H9 (cell line): ENCODE measurements around the gene MS4A14. TPM values are rescaled to one million over a fixed set of nuclear protein-coding genes. Genes with fewer than 3 reads are reported as not detected.

Source experiments
- DNase-seq: peaks from one replicate; pipeline ENCODE4 v3.0.0-alpha.2; 2017
- H2AFZ ChIP-seq: one replicate; pipeline ENCODE4 v1.6.1; 2013; ENCODE audit warnings: mild to moderate bottlenecking, low read length, control low read depth, moderate library complexity
- H2AK5ac ChIP-seq: 2 replicates; pipeline ENCODE4 v1.6.1; 2013; ENCODE audit warnings: low read length, control low read depth, mixed read lengths; ENCODE audit not compliant: insufficient read length
- H2BK120ac ChIP-seq: one replicate; pipeline ENCODE4 v1.6.1; 2013; ENCODE audit warnings: low read depth, mild to moderate bottlenecking, low read length, control low read depth, inconsistent platforms; ENCODE audit not compliant: poor library complexity, severe bottlenecking
- H2BK12ac ChIP-seq: 2 replicates; pipeline ENCODE4 v1.6.1; 2013; ENCODE audit warnings: low read length, control low read depth, mixed read lengths, low read depth; ENCODE audit not compliant: insufficient read length
- H2BK15ac ChIP-seq: 2 replicates; pipeline ENCODE4 v1.6.1; 2013; ENCODE audit warnings: low read depth, low read length, control low read depth
- H2BK20ac ChIP-seq: one replicate; pipeline ENCODE4 v1.6.1; 2013; ENCODE audit warnings: low read depth, mild to moderate bottlenecking, low read length, control low read depth, inconsistent platforms; ENCODE audit not compliant: poor library complexity, severe bottlenecking
- H2BK5ac ChIP-seq: 2 replicates; pipeline ENCODE4 v1.6.1; 2013; ENCODE audit warnings: low read length, control low read depth, mixed read lengths; ENCODE audit not compliant: insufficient read length
- H3K14ac ChIP-seq: 2 replicates; pipeline ENCODE4 v1.6.1; 2013; ENCODE audit warnings: low read length, control low read depth; ENCODE audit not compliant: insufficient read depth
- H3K18ac ChIP-seq: 2 replicates; pipeline ENCODE4 v1.6.1; 2013; ENCODE audit warnings: low read depth, mild to moderate bottlenecking, mixed read lengths, low read length, control low read depth; ENCODE audit not compliant: insufficient read length
- H3K23ac ChIP-seq: 2 replicates; pipeline ENCODE4 v1.6.1; 2013; ENCODE audit warnings: low read length, control low read depth, mixed read lengths, low read depth; ENCODE audit not compliant: insufficient read length
- H3K23me2 ChIP-seq: 2 replicates; pipeline ENCODE4 v1.6.1; 2013; ENCODE audit warnings: low read depth, mild to moderate bottlenecking, mixed read lengths, low read length, control low read depth; ENCODE audit not compliant: insufficient read length, poor library complexity, severe bottlenecking
- H3K27ac ChIP-seq: 2 replicates; pipeline ENCODE4 v1.5.1; 2013; ENCODE audit warnings: low read length, control low read depth, mixed read lengths, low read depth; ENCODE audit not compliant: insufficient read length
- H3K27me3 ChIP-seq: 2 replicates; pipeline ENCODE4 v1.6.1; 2013; ENCODE audit warnings: low read length, control low read depth, inconsistent platforms; ENCODE audit not compliant: insufficient read depth
- H3K4ac ChIP-seq: 2 replicates; pipeline ENCODE4 v1.6.1; 2013; ENCODE audit warnings: low read depth, mild to moderate bottlenecking, control low read depth, inconsistent platforms, low read length, moderate library complexity
- H3K4me1 ChIP-seq: 2 replicates; pipeline ENCODE4 v1.6.1; 2013; ENCODE audit warnings: low read length, control low read depth, inconsistent platforms; ENCODE audit not compliant: insufficient read depth
- H3K4me2 ChIP-seq: 2 replicates; pipeline ENCODE4 v1.6.1; 2013; ENCODE audit warnings: low read length, control low read depth, mixed read lengths; ENCODE audit not compliant: insufficient read length, insufficient read depth
- H3K56ac ChIP-seq: 2 replicates; pipeline ENCODE4 v1.6.1; 2013; ENCODE audit warnings: low read depth, mild to moderate bottlenecking, mixed read lengths, low read length, control low read depth; ENCODE audit not compliant: insufficient read length
- H3K79me1 ChIP-seq: 2 replicates; pipeline ENCODE4 v1.6.1; 2013; ENCODE audit warnings: low read depth, mild to moderate bottlenecking, moderate library complexity, low read length, control low read depth, inconsistent platforms; ENCODE audit not compliant: insufficient read depth, poor library complexity, severe bottlenecking
- H3K79me2 ChIP-seq: 2 replicates; pipeline ENCODE4 v1.6.1; 2013; ENCODE audit warnings: low read length, control low read depth, inconsistent platforms; ENCODE audit not compliant: insufficient read depth
- H3K9ac ChIP-seq: 2 replicates; pipeline ENCODE4 v1.6.1; 2013; ENCODE audit warnings: low read length, control low read depth, mixed read lengths; ENCODE audit not compliant: insufficient read length; ENCODE audit errors: extremely low read depth
- H3K9me3 ChIP-seq: one replicate; pipeline ENCODE4 v1.6.1; 2013; ENCODE audit warnings: low read depth, low read length, inconsistent platforms; ENCODE audit not compliant: control insufficient read depth
- H3T11ph ChIP-seq: one replicate; pipeline ENCODE4 v1.6.1; 2013; ENCODE audit warnings: mild to moderate bottlenecking, low read length, control low read depth, inconsistent platforms
- H4K20me1 ChIP-seq: one replicate; pipeline ENCODE4 v1.6.1; 2013; ENCODE audit not compliant: control insufficient read depth, insufficient read length, insufficient read depth
- H4K5ac ChIP-seq: 2 replicates; pipeline ENCODE4 v1.6.1; 2013; ENCODE audit warnings: low read depth, mild to moderate bottlenecking, mixed read lengths, low read length, control low read depth; ENCODE audit not compliant: insufficient read length
- H4K8ac ChIP-seq: replicated peaks from 2 replicates; pipeline ENCODE4 v1.6.1; 2013; ENCODE audit warnings: low read length, control low read depth, mixed read lengths, low read depth; ENCODE audit not compliant: insufficient read length
- H4K91ac ChIP-seq: 2 replicates; pipeline ENCODE4 v1.6.1; 2013; ENCODE audit warnings: low read depth, mild to moderate bottlenecking, moderate library complexity, mixed read lengths, low read length, control low read depth; ENCODE audit not compliant: insufficient read length
- H3K27ac Mint-ChIP-seq, 3 experiments: 2 replicates in 2 of 3; 3 replicates in 1 of 3; pipeline ENCODE4 v1.8.0; 2020 to 2021; ENCODE audit warnings: mixed read lengths in 3 of 3, mild to moderate bottlenecking in 1 of 3, moderate library complexity in 1 of 3
- H3K27me3 Mint-ChIP-seq: 2 replicates; pipeline ENCODE4 v1.8.0; 2021; ENCODE audit warnings: low read depth, mild to moderate bottlenecking, moderate library complexity, mixed read lengths
- H3K36me3 Mint-ChIP-seq, 3 experiments: 2 replicates in 2 of 3; 3 replicates in 1 of 3; pipeline ENCODE4 v1.8.0; 2020 to 2021; ENCODE audit warnings: low read depth in 3 of 3, mixed read lengths in 3 of 3; ENCODE audit not compliant: insufficient read depth in 1 of 3
- H3K4me1 Mint-ChIP-seq, 2 experiments: 2 replicates each; pipeline ENCODE4 v1.8.0; 2020; ENCODE audit warnings: mixed read lengths in 2 of 2
- H3K4me3 Mint-ChIP-seq, 2 experiments: 2 replicates in 1 of 2; 3 replicates in 1 of 2; pipeline ENCODE4 v1.8.0; 2020 to 2021; ENCODE audit warnings: mild to moderate bottlenecking in 2 of 2, mixed read lengths in 2 of 2, moderate library complexity in 1 of 2
- H3K9me3 Mint-ChIP-seq, 2 experiments: 2 replicates in 1 of 2; 3 replicates in 1 of 2; pipeline ENCODE4 v1.8.0; 2020; ENCODE audit warnings: mild to moderate bottlenecking in 2 of 2, mixed read lengths in 2 of 2, moderate library complexity in 1 of 2
- WGBS: extraction: QIAGEN DNeasy Blood & Tissue Kit; methylation state at CpG from one replicate; pipeline ENCODE4 v1.1.7; 2013; ENCODE audit warnings: missing lambda C conversion rate, low lambda C conversion rate, mixed read lengths; ENCODE audit not compliant: insufficient read length; ENCODE audit errors: extremely low coverage; 5-methylcytosine and 5-hydroxymethylcytosine counted together
- total RNA-seq: library from RNA; stranded (reverse); gene quantifications from 2 replicates; pipeline ENCODE4 v1.2.1, GENCODE V29; 2021
- TF ChIP-seq, protein P1 (sequence below): fragments of 200-600 bp; sonication (generic); conservative IDR thresholded peaks from 3 replicates; pipeline ENCODE4 v1.8.0; 2021; ENCODE audit warnings: antibody characterized with exemption, mild to moderate bottlenecking

The MS4A14 gene
- total RNA-seq, 1 experiment from 2014 or later, result not detected

DNA sequence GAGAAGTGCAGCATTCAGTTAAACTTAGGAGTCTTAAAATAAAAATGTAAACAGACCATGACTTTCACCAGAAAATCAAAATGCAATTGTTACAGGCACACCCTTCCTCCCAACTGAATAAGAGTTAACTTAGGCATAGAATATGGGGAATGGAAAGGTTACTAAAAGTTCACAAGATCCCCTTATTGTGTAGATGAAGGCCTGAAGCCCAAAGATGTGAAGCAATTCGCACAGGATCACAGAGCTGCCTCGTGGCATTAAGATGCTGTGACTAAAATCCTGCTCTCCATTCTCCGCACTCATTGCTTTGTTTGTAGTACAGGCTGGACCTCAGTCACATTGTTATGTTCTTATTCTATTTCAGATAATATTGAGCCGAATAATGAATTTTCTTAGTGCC lies 37.1 kb downstream of the MS4A14 start:
- no peak overlapping the region for H3K56ac ChIP-seq
- H3K4me2 ChIP-seq, result no peak overlapping the region
- no peak overlapping the region for H3K9ac ChIP-seq
- no peak overlapping the region for H2BK20ac ChIP-seq
- H3K23ac ChIP-seq, result no peak overlapping the region
- no peaks in the 10 kb centered on the region for H3K4me1 ChIP-seq
- DNase-seq, result no peak
- Mint-ChIP-seq H3K9me3 (peaks cover 0 to 4% of the 10 kb centered on the region in 2 experiments; a peak in 1 of 5 replicates), H3K27ac (no peak overlapping the region; a peak in 1 of 7 replicates), H3K36me3 (peaks cover 0 to 5% (median 0%) of the 10 kb centered on the region in 3 experiments; a peak in 1 of 7 replicates), H3K27me3 (peaks cover 5% of the 10 kb centered on the region), H3K4me1 (peaks cover 0 to 4% of the 10 kb centered on the region in 2 experiments; a peak in 2 of 4 replicates), H3K4me3 (no peak overlapping the region)
- H4K8ac ChIP-seq, result no peak overlapping the region
- H3K14ac ChIP-seq, result no peak overlapping the region
- H3K4ac ChIP-seq, result no peak overlapping the region
- TF ChIP-seq, protein P1, sequence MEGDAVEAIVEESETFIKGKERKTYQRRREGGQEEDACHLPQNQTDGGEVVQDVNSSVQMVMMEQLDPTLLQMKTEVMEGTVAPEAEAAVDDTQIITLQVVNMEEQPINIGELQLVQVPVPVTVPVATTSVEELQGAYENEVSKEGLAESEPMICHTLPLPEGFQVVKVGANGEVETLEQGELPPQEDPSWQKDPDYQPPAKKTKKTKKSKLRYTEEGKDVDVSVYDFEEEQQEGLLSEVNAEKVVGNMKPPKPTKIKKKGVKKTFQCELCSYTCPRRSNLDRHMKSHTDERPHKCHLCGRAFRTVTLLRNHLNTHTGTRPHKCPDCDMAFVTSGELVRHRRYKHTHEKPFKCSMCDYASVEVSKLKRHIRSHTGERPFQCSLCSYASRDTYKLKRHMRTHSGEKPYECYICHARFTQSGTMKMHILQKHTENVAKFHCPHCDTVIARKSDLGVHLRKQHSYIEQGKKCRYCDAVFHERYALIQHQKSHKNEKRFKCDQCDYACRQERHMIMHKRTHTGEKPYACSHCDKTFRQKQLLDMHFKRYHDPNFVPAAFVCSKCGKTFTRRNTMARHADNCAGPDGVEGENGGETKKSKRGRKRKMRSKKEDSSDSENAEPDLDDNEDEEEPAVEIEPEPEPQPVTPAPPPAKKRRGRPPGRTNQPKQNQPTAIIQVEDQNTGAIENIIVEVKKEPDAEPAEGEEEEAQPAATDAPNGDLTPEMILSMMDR, result no peak
- no peak overlapping the region for H2BK120ac ChIP-seq
- no peak overlapping the region for H3K27ac ChIP-seq
- WGBS, result no CpG with 5 or more reads among the region's 4 CpGs
- no peak overlapping the region for H2AFZ ChIP-seq
- H3K18ac ChIP-seq, result no peak overlapping the region
- no peaks in the 10 kb centered on the region for H3K79me1 ChIP-seq
- H2BK15ac ChIP-seq, result no peak overlapping the region
- H2AK5ac ChIP-seq, result no peak overlapping the region
- no peak overlapping the region for H2BK5ac ChIP-seq
- no peaks in the 10 kb centered on the region for H4K20me1 ChIP-seq
- no peak overlapping the region for H4K5ac ChIP-seq
- no peaks in the 10 kb centered on the region for H3K23me2 ChIP-seq
- no peaks in the 10 kb centered on the region for H3K79me2 ChIP-seq
- no peaks in the 10 kb centered on the region for H3K27me3 ChIP-seq
- H4K91ac ChIP-seq, result no peak overlapping the region
- no peak overlapping the region for H3T11ph ChIP-seq
- H3K9me3 ChIP-seq, result no peaks in the 10 kb centered on the region
- no peak overlapping the region for H2BK12ac ChIP-seq
